PC-9 (cell line): ENCODE data around the gene WDR5. TPM values are rescaled to one million over a fixed set of nuclear protein-coding genes. Genes with fewer than 3 reads are reported as not detected.

Experiments used
- BruUV-seq: library from RNA; stranded (reverse); fragments of 400-500 nt; replicated peaks from 2 replicates; lab custom pipeline; 2021; lab: Mats Ljungman, UMichigan
- CTCF ChIA-PET: fragments of 300-600 bp; sonication (Branson Sonifier 250); formaldehyde crosslinking; loops from one replicate; lab custom pipeline; 2022; ENCODE audit warnings: antibody characterized with exemption; lab: Charles Lee
- POLR2A ChIA-PET: fragments of 300-600 bp; sonication (Branson Sonifier 250); formaldehyde crosslinking; loops from one replicate; lab custom pipeline; 2022; ENCODE audit warnings: antibody characterized with exemption; ENCODE audit not compliant: unreplicated experiment; lab: Charles Lee
- DNase-seq, 2 experiments: peaks; one replicate each; pipeline versions ENCODE4 v3.0.0 to v3.0.0-alpha.2; 2015 to 2022; ENCODE audit warnings: mixed read lengths in 1 of 2
- H2AFZ ChIP-seq: fragments of 200-600 bp; sonication (generic); 2 replicates; pipeline ENCODE4 v1.8.1; 2017; ENCODE audit warnings: antibody characterized with exemption
- H3F3A ChIP-seq: fragments of 200-600 bp; sonication (generic); 2 replicates; pipeline ENCODE4 v1.8.1; 2017; ENCODE audit warnings: antibody characterized with exemption, mild to moderate bottlenecking, low read depth; ENCODE audit not compliant: insufficient read depth
- H3K27ac ChIP-seq: fragments of 200-600 bp; sonication (generic); 2 replicates; pipeline ENCODE4 v1.6.1; 2016; ENCODE audit warnings: mixed run types
- H3K27me3 ChIP-seq: fragments of 200-600 bp; sonication (generic); 2 replicates; pipeline ENCODE4 v1.6.1; 2016; ENCODE audit warnings: low read depth, mixed run types; ENCODE audit not compliant: insufficient read depth
- H3K36me3 ChIP-seq: fragments of 200-600 bp; sonication (generic); 2 replicates; pipeline ENCODE4 v1.6.1; 2016; ENCODE audit warnings: low read depth, mixed run types
- H3K4me1 ChIP-seq: fragments of 200-600 bp; sonication (generic); replicated peaks from 2 replicates; pipeline ENCODE4 v1.6.1; 2016; ENCODE audit warnings: mixed run types; ENCODE audit not compliant: insufficient read depth
- H3K4me2 ChIP-seq: fragments of 200-600 bp; sonication (generic); 2 replicates; pipeline ENCODE4 v1.6.1; 2017; ENCODE audit warnings: mixed run types
- H3K4me3 ChIP-seq: fragments of 200-600 bp; sonication (generic); 2 replicates; pipeline ENCODE4 v1.6.1; 2016; ENCODE audit warnings: mixed run types
- H3K79me2 ChIP-seq: fragments of 200-600 bp; sonication (generic); 2 replicates; pipeline ENCODE4 v1.6.1; 2017; ENCODE audit warnings: low read depth, mixed run types
- H3K9me2 ChIP-seq: fragments of 200-600 bp; sonication (generic); 2 replicates; pipeline ENCODE4 v1.8.1; 2017; ENCODE audit warnings: mild to moderate bottlenecking; ENCODE audit not compliant: insufficient read depth
- H3K9me3 ChIP-seq: fragments of 200-600 bp; sonication (generic); 2 replicates; pipeline ENCODE4 v1.8.1; 2016; ENCODE audit warnings: low read depth; ENCODE audit not compliant: insufficient read depth
- H4K20me1 ChIP-seq: fragments of 200-600 bp; sonication (generic); 2 replicates; pipeline ENCODE4 v1.8.1; 2017; ENCODE audit not compliant: insufficient read depth
- EZH2 ChIP-seq: fragments of 200-600 bp; sonication (generic); IDR thresholded peaks from 2 replicates; pipeline ENCODE4 v1.8.0; 2017; ENCODE audit warnings: antibody characterized with exemption, low read depth
- intact Hi-C: fragments of 100-400 bp; cut with micrococcal nuclease; formaldehyde crosslinking; loops from one replicate; pipeline ENCODE4 v1.10.0; 2022; ENCODE audit not compliant: unreplicated experiment
- total RNA-seq: library from RNA; stranded (reverse); gene quantifications from 2 replicates; pipeline ENCODE4 v1.2.3, GENCODE V29; 2021
- TF ChIP-seq, protein P1 (sequence below): fragments of 200-600 bp; sonication (generic); conservative IDR thresholded peaks from 2 replicates; pipeline ENCODE4 v1.6.1; 2017; ENCODE audit warnings: mixed run types, antibody characterized with exemption, mild to moderate bottlenecking, moderate library complexity

The WDR5 gene
- total RNA-seq, 1 experiment from 2014 or later, result 53.4 TPM

DNA sequence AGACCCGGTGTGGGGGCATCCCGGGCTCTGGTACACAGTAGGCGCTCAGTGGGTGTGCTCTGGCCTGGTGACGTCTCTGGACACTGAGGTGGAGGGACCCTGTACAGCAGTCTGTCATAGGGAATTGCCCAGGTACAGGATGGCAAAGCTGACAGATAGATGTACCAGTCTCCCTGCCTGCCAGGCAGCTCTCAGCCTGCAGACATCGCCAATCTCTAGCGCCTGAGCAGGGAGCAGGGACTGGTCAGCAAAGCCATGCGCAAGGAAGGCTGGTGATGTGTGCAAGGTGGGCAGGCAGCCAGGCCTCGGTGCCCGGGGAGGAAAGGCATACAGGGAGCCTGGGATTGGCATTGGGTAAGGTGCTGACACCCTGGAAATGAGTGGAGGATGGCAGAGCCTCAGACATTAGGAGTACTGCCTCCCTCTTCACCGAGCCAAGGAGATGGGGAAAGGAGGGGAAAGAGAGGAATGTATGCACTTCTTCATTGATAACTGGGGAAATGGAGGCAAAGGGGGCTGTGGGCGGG lies 34.2 kb upstream of the WDR5 start:
- Histone ChIP-seq H3K4me2 (no peak overlapping the region), H2AFZ (no peak overlapping the region), H3K27me3 (peaks cover 75% of the 10 kb centered on the region), H4K20me1 (no peaks in the 10 kb centered on the region), H3K27ac (no peak overlapping the region), H3K9me3 (no peaks in the 10 kb centered on the region; the same call in 1 of the 2 replicates), H3K4me3 (no peak overlapping the region), H3K36me3 (no peaks in the 10 kb centered on the region), H3K4me1 (no peaks in the 10 kb centered on the region), H3F3A (no peaks in the 10 kb centered on the region), H3K79me2 (no peaks in the 10 kb centered on the region), H3K9me2 (no peaks in the 10 kb centered on the region)
- intact Hi-C loops, result no loop called here
- TF ChIP-seq EZH2, result no peak
- TF ChIP-seq, protein P1, sequence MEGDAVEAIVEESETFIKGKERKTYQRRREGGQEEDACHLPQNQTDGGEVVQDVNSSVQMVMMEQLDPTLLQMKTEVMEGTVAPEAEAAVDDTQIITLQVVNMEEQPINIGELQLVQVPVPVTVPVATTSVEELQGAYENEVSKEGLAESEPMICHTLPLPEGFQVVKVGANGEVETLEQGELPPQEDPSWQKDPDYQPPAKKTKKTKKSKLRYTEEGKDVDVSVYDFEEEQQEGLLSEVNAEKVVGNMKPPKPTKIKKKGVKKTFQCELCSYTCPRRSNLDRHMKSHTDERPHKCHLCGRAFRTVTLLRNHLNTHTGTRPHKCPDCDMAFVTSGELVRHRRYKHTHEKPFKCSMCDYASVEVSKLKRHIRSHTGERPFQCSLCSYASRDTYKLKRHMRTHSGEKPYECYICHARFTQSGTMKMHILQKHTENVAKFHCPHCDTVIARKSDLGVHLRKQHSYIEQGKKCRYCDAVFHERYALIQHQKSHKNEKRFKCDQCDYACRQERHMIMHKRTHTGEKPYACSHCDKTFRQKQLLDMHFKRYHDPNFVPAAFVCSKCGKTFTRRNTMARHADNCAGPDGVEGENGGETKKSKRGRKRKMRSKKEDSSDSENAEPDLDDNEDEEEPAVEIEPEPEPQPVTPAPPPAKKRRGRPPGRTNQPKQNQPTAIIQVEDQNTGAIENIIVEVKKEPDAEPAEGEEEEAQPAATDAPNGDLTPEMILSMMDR, result no peak
- BruUV-seq, result no TSS peak
- ChIA-PET POLR2A (no interaction called here), CTCF (no interaction called here)
- DNase-seq, result no peak

- no peaks in the 10 kb centered on the region for H3K9me2 ChIP-seq
- H3K36me3 ChIP-seq, result no peaks in the 10 kb centered on the region
- H3F3A ChIP-seq, result no peaks in the 10 kb centered on the region
- H3K4me1 ChIP-seq, result no peaks in the 10 kb centered on the region
- no peaks in the 10 kb centered on the region; the same call in 1 of the 2 replicates for H3K9me3 ChIP-seq
- H3K4me3 ChIP-seq, result no peak overlapping the region
- intact Hi-C loops, result no loop called here
- ChIA-PET CTCF (no interaction called here), POLR2A (no interaction called here)
- no peak for TF ChIP-seq EZH2
- TF ChIP-seq, protein P1, result no peak
- H3K27ac ChIP-seq, result no peak overlapping the region
- H4K20me1 ChIP-seq, result no peaks in the 10 kb centered on the region
- no peak for DNase-seq
- no peak overlapping the region for H3K4me2 ChIP-seq
- H3K79me2 ChIP-seq, result no peaks in the 10 kb centered on the region
- no peak overlapping the region for H2AFZ ChIP-seq
- BruUV-seq, result no TSS peak
- peaks cover 76% of the 10 kb centered on the region for H3K27me3 ChIP-seq
These were observed 32.4 kb upstream of the WDR5 start for GRCh38 chr9:134103391-134103998.

GRCh38 chr9:134111064-134111463 lies 24.8 kb upstream of the WDR5 start:
- POLR2A ChIA-PET, result no interaction called here
- no peaks in the 10 kb centered on the region for H3K4me1 ChIP-seq
- peaks cover 21% of the 10 kb centered on the region for H3K27me3 ChIP-seq
- H3F3A ChIP-seq, result no peaks in the 10 kb centered on the region
- H3K9me3 ChIP-seq, result no peaks in the 10 kb centered on the region
- CTCF ChIA-PET, result no interaction called here
- no peak overlapping the region for H3K27ac ChIP-seq
- no peaks in the 10 kb centered on the region for H4K20me1 ChIP-seq
- H3K9me2 ChIP-seq, result no peaks in the 10 kb centered on the region
- intact Hi-C loops, result no loop called here
- no TSS peak for BruUV-seq
- H3K79me2 ChIP-seq, result no peaks in the 10 kb centered on the region
- TF ChIP-seq, protein P1, result no peak
- no peak for TF ChIP-seq EZH2
- H2AFZ ChIP-seq, result no peak overlapping the region
- H3K4me3 ChIP-seq, result no peak overlapping the region
- DNase-seq, result no peak
- no peak overlapping the region for H3K4me2 ChIP-seq
- H3K36me3 ChIP-seq, result no peaks in the 10 kb centered on the region
